HepG2 (cell line): ENCODE data around the gene ILKAP.

Experiments used
- EZH2 ChIP-seq: conservative IDR thresholded peaks from 2 replicates; pipeline ENCODE4 v1.6.1; 2012; ENCODE audit warnings: mild to moderate bottlenecking, low read depth, low read length, moderate library complexity
- HMG20A ChIP-seq: IDR thresholded peaks from 2 replicates; pipeline ENCODE4 v1.6.1; 2016; ENCODE audit warnings: borderline replicate concordance
- KAT7 ChIP-seq: IDR thresholded peaks from 2 replicates; pipeline ENCODE4 v1.6.1; 2018; ENCODE audit warnings: borderline replicate concordance, missing compliant biosample characterization
- KLF12 ChIP-seq: sonication (generic); formaldehyde crosslinking; IDR thresholded peaks from 2 replicates; pipeline ENCODE4 v1.4.0; 2020; ENCODE audit warnings: missing genetic modification reagents, borderline replicate concordance
- POLR2A ChIP-seq, 2 experiments: IDR thresholded peaks; 2 replicates each; pipeline ENCODE4 v1.6.1; 2011; ENCODE audit warnings: low read depth in 2 of 2, low read length in 2 of 2, mild to moderate bottlenecking in 1 of 2, moderate library complexity in 1 of 2; ENCODE audit not compliant: insufficient read depth in 1 of 2
- ZNF230 ChIP-seq: sonication (generic); formaldehyde crosslinking; IDR thresholded peaks from 2 replicates; pipeline ENCODE4 v1.4.0; 2020; ENCODE audit warnings: mild to moderate bottlenecking, missing genetic modification reagents
- ZNF460 ChIP-seq: sonication (generic); formaldehyde crosslinking; IDR thresholded peaks from 2 replicates; pipeline ENCODE4 v1.5.1; 2020; ENCODE audit warnings: missing genetic modification reagents, mild to moderate bottlenecking, borderline replicate concordance
- ZNF776 ChIP-seq: sonication (generic); formaldehyde crosslinking; IDR thresholded peaks from 2 replicates; pipeline ENCODE4 v1.4.0; 2020; ENCODE audit warnings: mild to moderate bottlenecking, missing genetic modification reagents
- TF ChIP-seq, protein P1 (sequence below): sonication (generic); formaldehyde crosslinking; IDR thresholded peaks from 2 replicates; pipeline ENCODE4 v1.4.0; 2020; ENCODE audit warnings: missing genetic modification reagents
- TF ChIP-seq, protein P2 (sequence below): sonication (generic); formaldehyde crosslinking; IDR thresholded peaks from 2 replicates; pipeline ENCODE4 v1.5.0; 2020; ENCODE audit warnings: mild to moderate bottlenecking, missing genetic modification reagents, moderate library complexity
- TF ChIP-seq, protein P3 (sequence below), 2 experiments: IDR thresholded peaks; 2 replicates each; pipeline ENCODE4 v1.6.1; 2011 to 2012; ENCODE audit warnings: low read length in 2 of 2, borderline replicate concordance in 1 of 2, low read depth in 1 of 2, mild to moderate bottlenecking in 1 of 2, moderate library complexity in 1 of 2
- TF ChIP-seq, protein P4 (sequence below): sonication (generic); formaldehyde crosslinking; IDR thresholded peaks from 2 replicates; pipeline ENCODE4 v1.8.0; 2022; ENCODE audit warnings: mild to moderate bottlenecking, missing genetic modification reagents

DNA sequence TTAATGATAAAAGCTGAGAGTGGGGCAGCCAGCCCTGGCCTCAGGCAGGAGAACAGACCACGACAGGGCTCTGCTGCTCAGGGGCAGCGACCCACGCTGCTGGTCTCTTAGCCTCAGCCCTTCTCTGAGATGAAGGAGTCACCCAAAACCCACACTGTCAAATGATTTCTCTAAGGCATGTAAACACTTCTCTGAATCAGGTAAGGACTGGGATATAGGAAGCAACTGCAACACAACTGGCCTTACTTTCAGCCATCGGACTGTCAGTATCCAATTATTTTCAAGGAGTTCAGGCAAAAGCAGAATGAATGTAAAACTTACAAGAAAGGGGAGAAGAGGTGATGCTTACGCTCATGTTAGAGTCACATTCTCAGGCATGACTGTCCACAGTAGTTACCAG lies 22.9 kb downstream of the ILKAP start:
- TF ChIP-seq POLR2A (IDR thresholded peaks at IDR 0.05; ENCODE audit: insufficient read depth in 1 of 2, low read depth in 2 of 2, low read length in 2 of 2), result no peak
- TF ChIP-seq KAT7 (CRISPR knock-in tag), result no peak
- no peak for TF ChIP-seq EZH2
- TF ChIP-seq, protein P1, sequence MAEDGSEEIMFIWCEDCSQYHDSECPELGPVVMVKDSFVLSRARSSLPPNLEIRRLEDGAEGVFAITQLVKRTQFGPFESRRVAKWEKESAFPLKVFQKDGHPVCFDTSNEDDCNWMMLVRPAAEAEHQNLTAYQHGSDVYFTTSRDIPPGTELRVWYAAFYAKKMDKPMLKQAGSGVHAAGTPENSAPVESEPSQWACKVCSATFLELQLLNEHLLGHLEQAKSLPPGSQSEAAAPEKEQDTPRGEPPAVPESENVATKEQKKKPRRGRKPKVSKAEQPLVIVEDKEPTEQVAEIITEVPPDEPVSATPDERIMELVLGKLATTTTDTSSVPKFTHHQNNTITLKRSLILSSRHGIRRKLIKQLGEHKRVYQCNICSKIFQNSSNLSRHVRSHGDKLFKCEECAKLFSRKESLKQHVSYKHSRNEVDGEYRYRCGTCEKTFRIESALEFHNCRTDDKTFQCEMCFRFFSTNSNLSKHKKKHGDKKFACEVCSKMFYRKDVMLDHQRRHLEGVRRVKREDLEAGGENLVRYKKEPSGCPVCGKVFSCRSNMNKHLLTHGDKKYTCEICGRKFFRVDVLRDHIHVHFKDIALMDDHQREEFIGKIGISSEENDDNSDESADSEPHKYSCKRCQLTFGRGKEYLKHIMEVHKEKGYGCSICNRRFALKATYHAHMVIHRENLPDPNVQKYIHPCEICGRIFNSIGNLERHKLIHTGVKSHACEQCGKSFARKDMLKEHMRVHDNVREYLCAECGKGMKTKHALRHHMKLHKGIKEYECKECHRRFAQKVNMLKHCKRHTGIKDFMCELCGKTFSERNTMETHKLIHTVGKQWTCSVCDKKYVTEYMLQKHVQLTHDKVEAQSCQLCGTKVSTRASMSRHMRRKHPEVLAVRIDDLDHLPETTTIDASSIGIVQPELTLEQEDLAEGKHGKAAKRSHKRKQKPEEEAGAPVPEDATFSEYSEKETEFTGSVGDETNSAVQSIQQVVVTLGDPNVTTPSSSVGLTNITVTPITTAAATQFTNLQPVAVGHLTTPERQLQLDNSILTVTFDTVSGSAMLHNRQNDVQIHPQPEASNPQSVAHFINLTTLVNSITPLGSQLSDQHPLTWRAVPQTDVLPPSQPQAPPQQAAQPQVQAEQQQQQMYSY (CRISPR knock-in tag), result no peak
- no peak for TF ChIP-seq ZNF776
- TF ChIP-seq, protein P2, sequence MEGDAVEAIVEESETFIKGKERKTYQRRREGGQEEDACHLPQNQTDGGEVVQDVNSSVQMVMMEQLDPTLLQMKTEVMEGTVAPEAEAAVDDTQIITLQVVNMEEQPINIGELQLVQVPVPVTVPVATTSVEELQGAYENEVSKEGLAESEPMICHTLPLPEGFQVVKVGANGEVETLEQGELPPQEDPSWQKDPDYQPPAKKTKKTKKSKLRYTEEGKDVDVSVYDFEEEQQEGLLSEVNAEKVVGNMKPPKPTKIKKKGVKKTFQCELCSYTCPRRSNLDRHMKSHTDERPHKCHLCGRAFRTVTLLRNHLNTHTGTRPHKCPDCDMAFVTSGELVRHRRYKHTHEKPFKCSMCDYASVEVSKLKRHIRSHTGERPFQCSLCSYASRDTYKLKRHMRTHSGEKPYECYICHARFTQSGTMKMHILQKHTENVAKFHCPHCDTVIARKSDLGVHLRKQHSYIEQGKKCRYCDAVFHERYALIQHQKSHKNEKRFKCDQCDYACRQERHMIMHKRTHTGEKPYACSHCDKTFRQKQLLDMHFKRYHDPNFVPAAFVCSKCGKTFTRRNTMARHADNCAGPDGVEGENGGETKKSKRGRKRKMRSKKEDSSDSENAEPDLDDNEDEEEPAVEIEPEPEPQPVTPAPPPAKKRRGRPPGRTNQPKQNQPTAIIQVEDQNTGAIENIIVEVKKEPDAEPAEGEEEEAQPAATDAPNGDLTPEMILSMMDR (CRISPR knock-in tag), result no peak
- TF ChIP-seq, protein P3, sequence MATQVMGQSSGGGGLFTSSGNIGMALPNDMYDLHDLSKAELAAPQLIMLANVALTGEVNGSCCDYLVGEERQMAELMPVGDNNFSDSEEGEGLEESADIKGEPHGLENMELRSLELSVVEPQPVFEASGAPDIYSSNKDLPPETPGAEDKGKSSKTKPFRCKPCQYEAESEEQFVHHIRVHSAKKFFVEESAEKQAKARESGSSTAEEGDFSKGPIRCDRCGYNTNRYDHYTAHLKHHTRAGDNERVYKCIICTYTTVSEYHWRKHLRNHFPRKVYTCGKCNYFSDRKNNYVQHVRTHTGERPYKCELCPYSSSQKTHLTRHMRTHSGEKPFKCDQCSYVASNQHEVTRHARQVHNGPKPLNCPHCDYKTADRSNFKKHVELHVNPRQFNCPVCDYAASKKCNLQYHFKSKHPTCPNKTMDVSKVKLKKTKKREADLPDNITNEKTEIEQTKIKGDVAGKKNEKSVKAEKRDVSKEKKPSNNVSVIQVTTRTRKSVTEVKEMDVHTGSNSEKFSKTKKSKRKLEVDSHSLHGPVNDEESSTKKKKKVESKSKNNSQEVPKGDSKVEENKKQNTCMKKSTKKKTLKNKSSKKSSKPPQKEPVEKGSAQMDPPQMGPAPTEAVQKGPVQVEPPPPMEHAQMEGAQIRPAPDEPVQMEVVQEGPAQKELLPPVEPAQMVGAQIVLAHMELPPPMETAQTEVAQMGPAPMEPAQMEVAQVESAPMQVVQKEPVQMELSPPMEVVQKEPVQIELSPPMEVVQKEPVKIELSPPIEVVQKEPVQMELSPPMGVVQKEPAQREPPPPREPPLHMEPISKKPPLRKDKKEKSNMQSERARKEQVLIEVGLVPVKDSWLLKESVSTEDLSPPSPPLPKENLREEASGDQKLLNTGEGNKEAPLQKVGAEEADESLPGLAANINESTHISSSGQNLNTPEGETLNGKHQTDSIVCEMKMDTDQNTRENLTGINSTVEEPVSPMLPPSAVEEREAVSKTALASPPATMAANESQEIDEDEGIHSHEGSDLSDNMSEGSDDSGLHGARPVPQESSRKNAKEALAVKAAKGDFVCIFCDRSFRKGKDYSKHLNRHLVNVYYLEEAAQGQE (IDR thresholded peaks at IDR 0.05; ENCODE audit: borderline replicate concordance in 1 of 2, low read depth in 1 of 2, low read length in 2 of 2), result no peak
- TF ChIP-seq HMG20A (CRISPR knock-in tag), result no peak
- TF ChIP-seq KLF12 (CRISPR knock-in tag), result no peak
- no peak for TF ChIP-seq ZNF460 (CRISPR knock-in tag)
- TF ChIP-seq ZNF230 (CRISPR knock-in tag), result no peak
- TF ChIP-seq, protein P4, sequence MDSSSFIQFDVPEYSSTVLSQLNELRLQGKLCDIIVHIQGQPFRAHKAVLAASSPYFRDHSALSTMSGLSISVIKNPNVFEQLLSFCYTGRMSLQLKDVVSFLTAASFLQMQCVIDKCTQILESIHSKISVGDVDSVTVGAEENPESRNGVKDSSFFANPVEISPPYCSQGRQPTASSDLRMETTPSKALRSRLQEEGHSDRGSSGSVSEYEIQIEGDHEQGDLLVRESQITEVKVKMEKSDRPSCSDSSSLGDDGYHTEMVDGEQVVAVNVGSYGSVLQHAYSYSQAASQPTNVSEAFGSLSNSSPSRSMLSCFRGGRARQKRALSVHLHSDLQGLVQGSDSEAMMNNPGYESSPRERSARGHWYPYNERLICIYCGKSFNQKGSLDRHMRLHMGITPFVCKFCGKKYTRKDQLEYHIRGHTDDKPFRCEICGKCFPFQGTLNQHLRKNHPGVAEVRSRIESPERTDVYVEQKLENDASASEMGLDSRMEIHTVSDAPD (CRISPR knock-in tag), result no peak
